Astrocyte of the spinal cord (primary cell): ENCODE data around the gene AUTS2.

Source experiments
- DNase-seq: peaks from one replicate; pipeline ENCODE4 v3.0.0; 2011; ENCODE audit warnings: low read depth, low spot score
- H3K4me3 ChIP-seq: 2 replicates; pipeline ENCODE4 v1.5.1; 2011; ENCODE audit warnings: low read depth, mild to moderate bottlenecking, low read length, moderate library complexity
- CTCF ChIP-seq: IDR thresholded peaks from 2 replicates; pipeline ENCODE4 v1.5.1; 2012; ENCODE audit warnings: low read depth, mild to moderate bottlenecking, low read length, inconsistent platforms
- in situ Hi-C: cut with HindIII; loops from 2 replicates; pipeline ENCODE4 v1.10.0; 2017; ENCODE audit warnings: low sequenced_read_pairs

Gene AUTS2

GRCh38 chr7:70237256-70237655, 639.0 kb downstream of the AUTS2 start:
- in situ Hi-C loops, result no loop called here
- no peak overlapping the region for H3K4me3 ChIP-seq
- no peak for TF ChIP-seq CTCF
- no peak for DNase-seq

- TF ChIP-seq CTCF, result no peak
- in situ Hi-C loops, result no loop called here
- no peak for DNase-seq
- H3K4me3 ChIP-seq, result no peak overlapping the region
Measured at GRCh38 chr7:70237831-70238575, 639.7 kb downstream of the AUTS2 start.

GRCh38 chr7:70239918-70240317, 641.6 kb downstream of the AUTS2 start:
- no peak for DNase-seq
- in situ Hi-C loops, result no loop called here

GRCh38 chr7:70240873-70241272, 642.6 kb downstream of the AUTS2 start:
- no peak overlapping the region for H3K4me3 ChIP-seq
- in situ Hi-C loops, result no loop called here
- no peak for TF ChIP-seq CTCF
- DNase-seq, result no peak

More at GRCh38 chr7:70239918-70240317, 641.6 kb downstream of the AUTS2 start:
- TF ChIP-seq CTCF, result no peak
- no peak overlapping the region for H3K4me3 ChIP-seq

- TF ChIP-seq CTCF, result no peak
- H3K4me3 ChIP-seq, result no peak overlapping the region
- no peak for DNase-seq
- in situ Hi-C loops, result no loop called here
Measured at GRCh38 chr7:70241536-70242175, 643.4 kb downstream of the AUTS2 start.

- no peak for TF ChIP-seq CTCF
- no peak overlapping the region for H3K4me3 ChIP-seq
- in situ Hi-C loops, result no loop called here
- no peak for DNase-seq
Measured at GRCh38 chr7:70242826-70243225, 644.6 kb downstream of the AUTS2 start.
